Renal cortical epithelial cell (primary cell): ENCODE measurements around the gene TRAF4. TPM values are rescaled to one million over a fixed set of nuclear protein-coding genes. Genes with fewer than 3 reads are reported as not detected.
"Not testable (repeated sequence)": the region's sequence is repeated elsewhere in the genome, so short reads cannot be mapped to it uniquely, and the experiment has no call there.

Source experiments
- DNase-seq: peaks from one replicate; pipeline ENCODE4 v3.0.0-alpha.2; 2011; ENCODE audit warnings: low read depth
- total RNA-seq: library from RNA; depleted of rRNA; stranded (reverse); fragments of >200 nt; gene quantifications from 2 replicates; pipeline ENCODE4 v1.2.3, GENCODE V29; 2014

Gene TRAF4
- total RNA-seq, 1 donor from 2014 or later, result 63.8 TPM

DNA sequence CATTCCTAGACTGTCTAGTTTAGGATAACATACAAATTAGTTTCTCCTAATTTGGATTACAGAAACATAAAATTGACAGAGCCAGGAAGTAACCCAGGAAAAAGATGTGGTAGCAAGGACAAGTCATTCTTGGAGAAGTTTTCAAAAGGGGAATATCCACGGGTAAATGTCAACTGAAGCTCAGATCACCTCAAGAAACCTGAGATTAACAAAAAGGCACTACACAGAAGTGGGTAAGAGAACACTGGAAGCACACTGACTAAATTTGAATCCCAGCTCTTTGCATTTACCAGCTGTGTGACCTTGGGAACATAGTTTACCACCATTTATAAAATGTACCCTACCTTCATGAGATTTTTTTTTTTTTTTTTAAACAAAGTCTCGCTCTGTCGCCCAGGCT, 39.4 kb downstream of the TRAF4 start:
- no peak for DNase-seq

DNA sequence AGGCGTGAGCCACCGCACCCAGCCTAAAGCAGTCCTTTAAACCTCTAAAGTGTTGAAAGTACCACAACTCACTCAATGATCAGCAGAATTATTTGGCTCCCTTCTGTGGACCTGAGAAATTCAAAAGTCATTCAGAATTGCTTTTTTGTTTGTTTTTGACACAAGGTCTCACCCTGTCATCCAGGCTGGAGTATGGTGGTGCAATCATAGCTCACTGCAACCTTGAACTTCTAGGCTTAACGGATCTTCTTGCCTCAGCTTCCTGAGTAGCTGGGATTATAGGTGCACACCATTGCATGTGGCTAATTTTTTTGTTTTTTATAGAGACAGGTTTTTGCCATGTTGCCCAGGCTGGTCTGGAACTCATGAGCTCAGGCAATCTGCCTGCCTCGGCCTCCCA, 44.3 kb downstream of the TRAF4 start:
- no peak for DNase-seq

DNA sequence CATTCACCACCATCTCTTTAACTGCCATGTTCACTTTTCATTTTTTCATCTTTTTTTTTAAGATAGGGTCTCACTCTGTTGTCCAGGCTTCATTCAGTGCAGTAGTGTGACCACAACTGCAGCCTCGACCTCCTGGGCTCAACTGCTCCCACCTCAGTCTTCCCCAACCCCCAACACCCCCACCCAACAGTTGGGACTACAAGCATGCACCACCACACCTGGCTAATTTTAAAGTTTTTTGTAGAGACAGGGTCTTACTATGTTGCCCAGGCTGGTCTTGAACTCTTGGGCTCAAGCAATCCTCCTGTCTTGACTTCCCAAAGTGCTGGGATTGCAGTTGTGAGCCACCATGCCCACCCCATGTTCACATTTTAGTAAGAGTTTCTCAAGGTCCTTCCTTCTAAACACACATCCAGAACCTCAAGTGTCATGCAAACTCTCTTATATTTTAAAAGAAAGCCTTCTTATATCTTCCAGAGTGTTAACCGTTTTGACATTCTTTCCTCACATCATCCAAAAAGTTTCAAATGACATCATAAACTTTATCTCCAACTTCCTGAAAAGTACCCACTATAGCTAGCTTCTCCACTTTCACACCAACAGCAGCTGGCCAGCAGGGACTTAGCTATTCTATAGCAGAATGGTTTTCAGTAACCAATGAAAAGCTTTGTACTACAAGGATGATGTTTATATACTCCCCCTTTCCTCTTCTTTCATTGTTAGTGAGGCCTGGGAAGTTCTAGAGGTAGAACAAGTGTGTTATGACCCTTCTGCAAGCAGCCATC, 49.3 kb downstream of the TRAF4 start:
- DNase-seq, result no peak

DNA sequence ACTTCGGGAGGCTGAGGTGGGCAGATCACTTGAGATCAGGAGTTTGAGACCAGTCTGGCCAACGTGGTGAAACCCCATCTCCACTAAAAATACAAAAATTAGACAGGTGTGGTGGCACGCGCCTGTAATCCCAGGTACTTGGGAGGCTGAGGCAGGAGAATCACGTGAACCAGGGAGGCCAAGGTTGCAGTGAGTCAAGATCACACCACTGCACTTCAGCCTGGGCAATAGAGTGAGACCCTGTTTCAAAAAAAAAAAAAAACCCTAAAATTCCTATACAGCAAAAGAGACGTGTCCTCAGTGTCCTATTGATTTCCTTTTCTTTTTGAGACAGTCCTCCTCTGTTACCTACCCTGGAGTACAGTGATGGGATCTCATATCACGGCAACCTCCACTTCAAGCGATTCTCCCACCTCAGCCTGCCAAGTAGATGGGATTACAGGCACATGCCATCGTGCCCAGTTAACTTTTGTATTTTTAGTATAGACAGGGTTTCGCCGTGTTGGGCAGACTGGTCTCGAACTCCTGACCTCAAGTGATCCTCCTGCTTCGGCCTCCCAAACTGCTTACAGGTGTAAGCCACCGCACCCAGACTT, 51.1 kb downstream of the TRAF4 start:
- DNase-seq, result not testable (repeated sequence)

DNA sequence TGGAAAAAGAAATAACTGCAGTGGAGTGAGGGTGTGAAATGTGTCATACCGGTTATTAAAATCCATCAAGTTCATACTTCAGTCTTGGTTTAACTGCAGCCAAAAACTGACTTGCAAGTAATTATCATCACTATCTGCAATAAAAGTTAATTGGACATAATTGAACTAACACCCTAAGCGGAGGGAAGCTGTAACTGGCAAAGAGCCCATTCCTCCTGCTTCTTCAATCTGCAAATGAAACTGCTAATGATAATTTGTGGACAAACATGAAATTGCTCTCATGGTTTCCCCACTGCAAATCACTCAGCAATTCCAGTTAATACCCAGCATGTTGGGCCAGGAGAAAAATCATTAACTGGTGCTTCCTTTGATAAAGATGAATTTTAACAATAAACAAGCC, 52.3 kb downstream of the TRAF4 start:
- no peak for DNase-seq

Other genes starting within 250 kb of the TRAF4 start
- gene FOXN1, start 237.7 kb upstream of the TRAF4 start, total RNA-seq, result not detected in 2 replicates
- gene UNC119, start 191.4 kb upstream of the TRAF4 start, total RNA-seq, result 15.6 and 29.3 TPM in 2 replicates
- gene PIGS, start 172.5 kb upstream of the TRAF4 start, total RNA-seq, result 70.0 and 114 TPM in 2 replicates
- gene ALDOC, start 167.1 kb upstream of the TRAF4 start, total RNA-seq, result 26.7 and 40.6 TPM in 2 replicates
- gene SPAG5, start 145.0 kb upstream of the TRAF4 start, total RNA-seq, result 3.3 and 12.5 TPM in 2 replicates
- 6.1 and 7.1 TPM in 2 replicates for gene RSKR, start 129.8 kb upstream of the TRAF4 start, total RNA-seq
- gene BLTP2, start 98.9 kb upstream of the TRAF4 start, total RNA-seq, result 182 and 259 TPM in 2 replicates
- 60.7 and 82.5 TPM in 2 replicates for gene SDF2, start 82.1 kb upstream of the TRAF4 start, total RNA-seq
- gene SUPT6H, start 81.8 kb upstream of the TRAF4 start, total RNA-seq, result 22.1 and 92.6 TPM in 2 replicates
- gene PROCA1, start 32.1 kb upstream of the TRAF4 start, total RNA-seq, result 0.17 and 1.1 TPM in 2 replicates
- gene RAB34, start 26.1 kb upstream of the TRAF4 start, total RNA-seq, result 131 and 208 TPM in 2 replicates
- gene RPL23A, start 24.0 kb upstream of the TRAF4 start, total RNA-seq, result 540 and 600 TPM in 2 replicates
- gene TLCD1, start 17.8 kb upstream of the TRAF4 start, total RNA-seq, result 8.1 and 18.2 TPM in 2 replicates
- gene NEK8, start 15.2 kb upstream of the TRAF4 start, total RNA-seq, result 2.4 and 5.6 TPM in 2 replicates
- gene FAM222B, start 98.8 kb downstream of the TRAF4 start, total RNA-seq, result 1.4 and 14.9 TPM in 2 replicates
- 25.7 and 42.8 TPM in 2 replicates for gene ERAL1, start 111.0 kb downstream of the TRAF4 start, total RNA-seq
- 62.7 and 158 TPM in 2 replicates for gene FLOT2, start 153.7 kb downstream of the TRAF4 start, total RNA-seq
- 8.0 and 16.5 TPM in 2 replicates for gene DHRS13, start 159.1 kb downstream of the TRAF4 start, total RNA-seq
- 12.9 and 47.0 TPM in 2 replicates for gene PHF12, start 207.5 kb downstream of the TRAF4 start, total RNA-seq